Liver (tissue), 9 donors: ENCODE measurements around the gene CYB5D1. TPM values are rescaled to one million over a fixed set of nuclear protein-coding genes. Genes with fewer than 3 reads are reported as not detected.

Experiments
- DNase-seq: peaks from one replicate; pipeline ENCODE4 v3.0.0-alpha.2; 2017; ENCODE audit warnings: low spot score
- H3K27ac ChIP-seq, 2 donors: one replicate each; pipeline ENCODE4 v1.7.0; 2013; ENCODE audit warnings: inconsistent platforms in 2 of 2, low read length in 2 of 2, control low read depth in 1 of 2, low read depth in 1 of 2, mild to moderate bottlenecking in 1 of 2
- H3K27me3 ChIP-seq, 4 donors: one replicate each; pipeline versions ENCODE4 v1.6.1 to v1.7.0; 2013; ENCODE audit warnings: low read length in 3 of 4, inconsistent platforms in 1 of 4, mild to moderate bottlenecking in 1 of 4, moderate library complexity in 1 of 4; ENCODE audit not compliant: control insufficient read depth in 4 of 4, insufficient read depth in 4 of 4
- H3K36me3 ChIP-seq, 4 donors: one replicate each; pipeline versions ENCODE4 v1.6.1 to v1.7.0; 2013; ENCODE audit warnings: low read length in 3 of 4, mild to moderate bottlenecking in 3 of 4, low read depth in 1 of 4, moderate library complexity in 1 of 4; ENCODE audit not compliant: control insufficient read depth in 4 of 4, insufficient read depth in 3 of 4
- H3K4me1 ChIP-seq, 4 donors: one replicate each; pipeline versions ENCODE4 v1.6.1 to v1.7.0; 2013; ENCODE audit warnings: low read length in 3 of 4, mild to moderate bottlenecking in 3 of 4, moderate library complexity in 1 of 4; ENCODE audit not compliant: control insufficient read depth in 4 of 4, insufficient read depth in 4 of 4
- H3K4me3 ChIP-seq, 3 donors: one replicate each; pipeline versions ENCODE4 v1.6.1 to v1.7.0; 2013; ENCODE audit warnings: low read length in 3 of 3, control low read depth in 1 of 3, low read depth in 1 of 3, mild to moderate bottlenecking in 1 of 3
- H3K9ac ChIP-seq, 2 donors: one replicate each; pipeline ENCODE4 v1.7.0; 2013; ENCODE audit warnings: low read length in 2 of 2, mild to moderate bottlenecking in 2 of 2, moderate library complexity in 2 of 2, control low read depth in 1 of 2, low read depth in 1 of 2
- H3K9me3 ChIP-seq, 4 donors: one replicate each; pipeline versions ENCODE4 v1.6.1 to v1.7.0; 2013; ENCODE audit warnings: low read length in 3 of 4; ENCODE audit not compliant: control insufficient read depth in 4 of 4
- EGR1 ChIP-seq, 2 donors: IDR thresholded peaks; 2 replicates each; pipeline ENCODE4 v1.6.1; 2016 to 2018; ENCODE audit warnings: antibody characterized with exemption in 2 of 2, low read depth in 2 of 2
- FOXA1 ChIP-seq: IDR thresholded peaks from 2 replicates; pipeline ENCODE4 v1.6.1; 2016; ENCODE audit warnings: antibody characterized with exemption
- FOXA2 ChIP-seq: IDR thresholded peaks from 2 replicates; pipeline ENCODE4 v1.6.1; 2016; ENCODE audit warnings: antibody characterized with exemption
- GABPA ChIP-seq, 2 donors: IDR thresholded peaks in 1 of 2; conservative IDR thresholded peaks in 1 of 2; 2 replicates each; pipeline ENCODE4 v1.6.1; 2016; ENCODE audit warnings: antibody characterized with exemption in 2 of 2, mild to moderate bottlenecking in 1 of 2, moderate library complexity in 1 of 2
- HNF4A ChIP-seq, 2 donors: conservative IDR thresholded peaks; 2 replicates each; pipeline ENCODE4 v1.6.1; 2016; ENCODE audit warnings: antibody characterized with exemption in 2 of 2, mild to moderate bottlenecking in 2 of 2
- HNF4G ChIP-seq: IDR thresholded peaks from 2 replicates; pipeline ENCODE4 v1.6.1; 2016; ENCODE audit warnings: antibody characterized with exemption
- JUND ChIP-seq, 2 donors: IDR thresholded peaks; 2 replicates each; pipeline ENCODE4 v1.6.1; 2016; ENCODE audit warnings: antibody characterized with exemption in 2 of 2
- NR2F2 ChIP-seq: IDR thresholded peaks from 2 replicates; pipeline ENCODE4 v1.6.1; 2016; ENCODE audit warnings: antibody characterized with exemption
- RAD21 ChIP-seq, 2 donors: IDR thresholded peaks; 2 replicates each; pipeline ENCODE4 v1.6.1; 2016; ENCODE audit warnings: antibody characterized with exemption in 2 of 2, mild to moderate bottlenecking in 2 of 2
- RXRA ChIP-seq, 2 donors: IDR thresholded peaks; 2 replicates each; pipeline ENCODE4 v1.6.1; 2017 to 2018; ENCODE audit warnings: antibody characterized with exemption in 2 of 2, mild to moderate bottlenecking in 1 of 2
- SP1 ChIP-seq: IDR thresholded peaks from 2 replicates; pipeline ENCODE4 v1.6.1; 2018; ENCODE audit warnings: antibody characterized with exemption, mild to moderate bottlenecking
- TAF1 ChIP-seq: conservative IDR thresholded peaks from 2 replicates; pipeline ENCODE4 v1.6.1; 2016; ENCODE audit warnings: antibody characterized with exemption, mild to moderate bottlenecking
- YY1 ChIP-seq: IDR thresholded peaks from 2 replicates; pipeline ENCODE4 v1.6.1; 2016; ENCODE audit warnings: antibody characterized with exemption, mild to moderate bottlenecking
- WGBS: extraction: QIAGEN DNeasy Blood & Tissue Kit; methylation state at CpG from one replicate; pipeline ENCODE4 v1.1.7; 2013; 5-methylcytosine and 5-hydroxymethylcytosine counted together
- polyA plus RNA-seq, 2 donors: library from polyadenylated mRNA; stranded (reverse) in 1 of 2; unstranded in 1 of 2; fragments of 200-250 nt in 1 of 2; fragments of >200 nt in 1 of 2; fragmentation: Nextera tagmentation in 1 of 2; extraction: Ambion mirVana in 1 of 2; gene quantifications; one replicate each; pipeline versions ENCODE4 v1.2.1 to v1.2.3, GENCODE V29; 2013 to 2015
- total RNA-seq, 2 donors: library from RNA; depleted of rRNA; stranded (reverse); fragments of >200 nt; gene quantifications; one replicate each; pipeline ENCODE4 v1.2.3, GENCODE V29; 2014
- TF ChIP-seq, protein P1 (sequence below): IDR thresholded peaks from 2 replicates; pipeline ENCODE4 v1.6.1; 2016; ENCODE audit warnings: antibody characterized with exemption
- TF ChIP-seq, protein P2 (sequence below): IDR thresholded peaks from 2 replicates; pipeline ENCODE4 v1.6.1; 2016; ENCODE audit warnings: antibody characterized with exemption
- TF ChIP-seq, protein P3 (sequence below): fragments of 150-350 bp; IDR thresholded peaks from 2 replicates; pipeline ENCODE4 v1.5.1; 2017; ENCODE audit warnings: improper control_type of control experiment, low read depth, low read length; ENCODE audit not compliant: missing input control
- TF ChIP-seq, protein P4 (sequence below): IDR thresholded peaks from 2 replicates; pipeline ENCODE4 v1.6.1; 2016; ENCODE audit warnings: antibody characterized with exemption, mild to moderate bottlenecking
- donor health status: healthy.
- donor health status: healthy.
- donor health status: healthy.
- donor health status: healthy.
- donor health status: healthy.

CYB5D1 gene
- total and polyA plus RNA-seq, 4 donors = 2.5 to 12.0 (median 6.6) TPM

DNA sequence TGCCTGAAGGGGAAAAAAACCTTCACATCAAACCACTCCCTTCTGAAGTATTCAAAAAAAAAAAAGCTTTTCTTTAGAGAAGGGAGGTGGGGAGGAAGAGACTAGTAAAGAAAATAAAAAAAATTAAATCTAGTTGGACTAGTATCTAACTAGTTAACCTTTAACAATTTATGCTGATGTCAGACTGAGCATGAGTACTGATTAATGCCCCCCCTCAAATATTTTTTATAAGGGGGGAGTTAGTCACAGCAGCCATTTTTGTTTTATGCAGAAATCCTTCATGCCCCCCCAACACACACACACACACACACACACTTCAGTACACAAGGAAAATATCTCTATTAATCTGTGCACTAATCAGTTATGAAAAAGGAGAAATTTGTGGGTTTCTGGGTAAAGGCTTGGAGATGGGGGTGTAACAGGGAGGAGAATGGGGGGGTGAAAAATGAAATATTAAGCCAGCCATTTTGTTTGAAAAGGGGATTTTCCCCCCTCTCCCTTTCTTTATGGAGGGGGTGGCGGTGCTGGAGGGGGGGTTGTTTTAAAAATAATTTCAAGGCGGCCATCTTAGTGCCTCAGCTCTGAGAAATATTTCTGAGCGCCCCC lies 26.1 kb downstream of the CYB5D1 start:
- no peak overlapping the region for H3K9ac ChIP-seq
- no peak overlapping the region for H3K27ac ChIP-seq
- no peaks in the 10 kb centered on the region for H3K9me3 ChIP-seq
- H3K36me3 ChIP-seq = no peaks in the 10 kb centered on the region
- peaks cover 7 to 35% (median 32%) of the 10 kb centered on the region in 4 donors for H3K4me1 ChIP-seq
- peak; percentile 18 for TF ChIP-seq YY1
- TF ChIP-seq EGR1 (IDR thresholded peaks at IDR 0.05; ENCODE audit: low read depth in 2 of 2) = no peak
- DNase-seq = no peak
- WGBS = 49% methylated on average over 3 of the region's 3 CpGs
- H3K4me3 ChIP-seq = no peak overlapping the region
- H3K27me3 ChIP-seq = no peaks in the 10 kb centered on the region

DNA sequence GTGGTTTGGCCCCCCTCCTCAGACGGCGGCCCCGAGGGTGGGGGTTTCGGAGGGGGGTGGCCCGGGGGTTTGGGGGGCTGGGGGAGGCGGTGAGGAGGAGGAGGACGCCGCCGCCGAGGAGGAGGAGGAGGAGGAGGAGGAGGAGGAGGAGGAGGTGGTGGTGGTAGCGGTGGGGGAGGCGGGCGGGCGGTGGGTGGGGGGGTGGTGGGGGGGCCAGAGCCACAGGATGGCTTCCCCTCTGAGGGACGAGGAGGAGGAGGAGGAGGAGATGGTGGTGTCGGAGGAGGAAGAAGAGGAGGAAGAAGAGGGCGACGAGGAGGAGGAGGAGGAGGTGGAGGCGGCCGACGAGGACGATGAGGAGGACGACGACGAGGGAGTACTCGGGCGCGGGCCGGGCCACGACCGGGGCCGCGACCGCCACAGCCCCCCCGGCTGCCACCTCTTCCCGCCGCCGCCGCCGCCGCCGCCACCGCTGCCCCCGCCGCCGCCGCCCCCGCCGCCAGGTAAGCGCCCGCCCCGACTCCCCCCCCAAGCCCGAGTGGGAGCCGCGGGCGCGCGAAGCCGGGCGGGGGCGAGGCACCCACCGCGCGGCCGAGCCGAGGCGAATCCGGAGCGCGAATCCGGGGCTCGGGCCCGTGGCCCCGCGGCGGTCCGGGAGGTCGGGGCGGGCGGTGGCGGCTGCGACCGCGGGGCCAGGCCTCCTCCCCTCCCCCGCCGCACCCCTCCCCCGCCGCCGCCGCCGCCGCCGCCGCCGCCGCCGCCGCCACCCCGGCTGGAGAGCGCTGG lies 27.0 kb downstream of the CYB5D1 start:
- no peaks in the 10 kb centered on the region for H3K36me3 ChIP-seq
- H3K27me3 ChIP-seq = no peaks in the 10 kb centered on the region
- no peak for DNase-seq
- peaks cover 9 to 44% (median 41%) of the 10 kb centered on the region in 4 donors for H3K4me1 ChIP-seq
- TF ChIP-seq, protein P1, sequence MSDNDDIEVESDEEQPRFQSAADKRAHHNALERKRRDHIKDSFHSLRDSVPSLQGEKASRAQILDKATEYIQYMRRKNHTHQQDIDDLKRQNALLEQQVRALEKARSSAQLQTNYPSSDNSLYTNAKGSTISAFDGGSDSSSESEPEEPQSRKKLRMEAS = no peak
- no peak for TF ChIP-seq SP1
- no peak for TF ChIP-seq RXRA (IDR thresholded peaks at IDR 0.05)
- no peak for TF ChIP-seq RAD21 (IDR thresholded peaks at IDR 0.05)
- no peak for TF ChIP-seq EGR1 (IDR thresholded peaks at IDR 0.05; ENCODE audit: low read depth in 2 of 2)
- no peak for TF ChIP-seq GABPA (IDR thresholded peaks at IDR 0.05 in 1 of 2, conservative IDR thresholded peaks at IDR 0.05 in 1 of 2)
- no peak for TF ChIP-seq NR2F2
- TF ChIP-seq, protein P2, sequence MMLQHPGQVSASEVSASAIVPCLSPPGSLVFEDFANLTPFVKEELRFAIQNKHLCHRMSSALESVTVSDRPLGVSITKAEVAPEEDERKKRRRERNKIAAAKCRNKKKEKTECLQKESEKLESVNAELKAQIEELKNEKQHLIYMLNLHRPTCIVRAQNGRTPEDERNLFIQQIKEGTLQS = no peak
- no peak for TF ChIP-seq TAF1
- TF ChIP-seq JUND (IDR thresholded peaks at IDR 0.05) = no peak
- TF ChIP-seq FOXA1 = no peak
- TF ChIP-seq, protein P3, sequence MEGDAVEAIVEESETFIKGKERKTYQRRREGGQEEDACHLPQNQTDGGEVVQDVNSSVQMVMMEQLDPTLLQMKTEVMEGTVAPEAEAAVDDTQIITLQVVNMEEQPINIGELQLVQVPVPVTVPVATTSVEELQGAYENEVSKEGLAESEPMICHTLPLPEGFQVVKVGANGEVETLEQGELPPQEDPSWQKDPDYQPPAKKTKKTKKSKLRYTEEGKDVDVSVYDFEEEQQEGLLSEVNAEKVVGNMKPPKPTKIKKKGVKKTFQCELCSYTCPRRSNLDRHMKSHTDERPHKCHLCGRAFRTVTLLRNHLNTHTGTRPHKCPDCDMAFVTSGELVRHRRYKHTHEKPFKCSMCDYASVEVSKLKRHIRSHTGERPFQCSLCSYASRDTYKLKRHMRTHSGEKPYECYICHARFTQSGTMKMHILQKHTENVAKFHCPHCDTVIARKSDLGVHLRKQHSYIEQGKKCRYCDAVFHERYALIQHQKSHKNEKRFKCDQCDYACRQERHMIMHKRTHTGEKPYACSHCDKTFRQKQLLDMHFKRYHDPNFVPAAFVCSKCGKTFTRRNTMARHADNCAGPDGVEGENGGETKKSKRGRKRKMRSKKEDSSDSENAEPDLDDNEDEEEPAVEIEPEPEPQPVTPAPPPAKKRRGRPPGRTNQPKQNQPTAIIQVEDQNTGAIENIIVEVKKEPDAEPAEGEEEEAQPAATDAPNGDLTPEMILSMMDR = no peak
- no peak for TF ChIP-seq HNF4A (conservative IDR thresholded peaks at IDR 0.05)
- no peak for TF ChIP-seq HNF4G
- no peak for TF ChIP-seq YY1
- TF ChIP-seq, protein P4, sequence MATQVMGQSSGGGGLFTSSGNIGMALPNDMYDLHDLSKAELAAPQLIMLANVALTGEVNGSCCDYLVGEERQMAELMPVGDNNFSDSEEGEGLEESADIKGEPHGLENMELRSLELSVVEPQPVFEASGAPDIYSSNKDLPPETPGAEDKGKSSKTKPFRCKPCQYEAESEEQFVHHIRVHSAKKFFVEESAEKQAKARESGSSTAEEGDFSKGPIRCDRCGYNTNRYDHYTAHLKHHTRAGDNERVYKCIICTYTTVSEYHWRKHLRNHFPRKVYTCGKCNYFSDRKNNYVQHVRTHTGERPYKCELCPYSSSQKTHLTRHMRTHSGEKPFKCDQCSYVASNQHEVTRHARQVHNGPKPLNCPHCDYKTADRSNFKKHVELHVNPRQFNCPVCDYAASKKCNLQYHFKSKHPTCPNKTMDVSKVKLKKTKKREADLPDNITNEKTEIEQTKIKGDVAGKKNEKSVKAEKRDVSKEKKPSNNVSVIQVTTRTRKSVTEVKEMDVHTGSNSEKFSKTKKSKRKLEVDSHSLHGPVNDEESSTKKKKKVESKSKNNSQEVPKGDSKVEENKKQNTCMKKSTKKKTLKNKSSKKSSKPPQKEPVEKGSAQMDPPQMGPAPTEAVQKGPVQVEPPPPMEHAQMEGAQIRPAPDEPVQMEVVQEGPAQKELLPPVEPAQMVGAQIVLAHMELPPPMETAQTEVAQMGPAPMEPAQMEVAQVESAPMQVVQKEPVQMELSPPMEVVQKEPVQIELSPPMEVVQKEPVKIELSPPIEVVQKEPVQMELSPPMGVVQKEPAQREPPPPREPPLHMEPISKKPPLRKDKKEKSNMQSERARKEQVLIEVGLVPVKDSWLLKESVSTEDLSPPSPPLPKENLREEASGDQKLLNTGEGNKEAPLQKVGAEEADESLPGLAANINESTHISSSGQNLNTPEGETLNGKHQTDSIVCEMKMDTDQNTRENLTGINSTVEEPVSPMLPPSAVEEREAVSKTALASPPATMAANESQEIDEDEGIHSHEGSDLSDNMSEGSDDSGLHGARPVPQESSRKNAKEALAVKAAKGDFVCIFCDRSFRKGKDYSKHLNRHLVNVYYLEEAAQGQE = no peak
- TF ChIP-seq FOXA2 = no peak
- no peak overlapping the region for H3K9ac ChIP-seq
- WGBS = 4% methylated on average over 98 of the region's 100 CpGs
- no peaks in the 10 kb centered on the region for H3K9me3 ChIP-seq
- H3K27ac ChIP-seq = peak overlapping the region in 1 of 2 donors; percentile 65
- peak overlapping the region in 1 of 3 donors; percentile 69 for H3K4me3 ChIP-seq
